H1 (cell line): ENCODE data around the gene CTNND2. TPM values are rescaled to one million over a fixed set of nuclear protein-coding genes. Genes with fewer than 3 reads are reported as not detected.
A peak's percentile ranks its signal among the peaks of the same experiment; 100 is the strongest.

Experiments
- CTCF ChIA-PET: fragments of 300-600 bp; sonication (Branson Sonifier 250); formaldehyde crosslinking; loops from one replicate; lab custom pipeline; 2021; ENCODE audit not compliant: partially characterized antibody; lab: Charles Lee
- POLR2A ChIA-PET: fragments of 300-600 bp; sonication (Branson Sonifier 250); formaldehyde crosslinking; loops from one replicate; lab custom pipeline; 2021; ENCODE audit warnings: inconsistent platforms; ENCODE audit not compliant: partially characterized antibody; lab: Charles Lee
- DNase-seq, 2 experiments: peaks; one replicate each; pipeline versions ENCODE4 v3.0.0 to v3.0.0-alpha.2; 2010 to 2022; ENCODE audit warnings: low spot score in 2 of 2, low read depth in 1 of 2, mixed read lengths in 1 of 2
- FAIRE-seq: peaks from 2 replicates; lab custom pipeline; 2011; peaks lifted over from hg19 to GRCh38; lab: Jason Lieb, UNC
- H2AFZ ChIP-seq: 2 replicates; pipeline ENCODE4 v1.8.1; 2012; ENCODE audit warnings: low read length, inconsistent platforms
- H2AK5ac ChIP-seq: 2 replicates; pipeline ENCODE4 v1.6.1; 2013; ENCODE audit warnings: low read depth, low read length
- H2BK120ac ChIP-seq: replicated peaks from 2 replicates; pipeline ENCODE3; 2013; ENCODE audit warnings: low read depth, low read length, inconsistent platforms
- H2BK12ac ChIP-seq: 2 replicates; pipeline ENCODE4 v1.6.1; 2013; ENCODE audit warnings: low read depth, low read length
- H2BK15ac ChIP-seq: 2 replicates; pipeline ENCODE4 v1.6.1; 2013; ENCODE audit warnings: low read length
- H2BK20ac ChIP-seq: 2 replicates; pipeline ENCODE4 v1.6.1; 2013; ENCODE audit warnings: low read length
- H2BK5ac ChIP-seq: 2 replicates; pipeline ENCODE4 v1.6.1; 2013; ENCODE audit warnings: low read depth, low read length
- H3K14ac ChIP-seq: 2 replicates; pipeline ENCODE4 v1.6.1; 2013; ENCODE audit warnings: inconsistent platforms; ENCODE audit not compliant: insufficient read length
- H3K18ac ChIP-seq: 2 replicates; pipeline ENCODE4 v1.6.1; 2013; ENCODE audit warnings: low read length; ENCODE audit errors: extremely low read depth
- H3K23ac ChIP-seq: 2 replicates; pipeline ENCODE4 v1.6.1; 2013; ENCODE audit warnings: inconsistent platforms; ENCODE audit not compliant: insufficient read length
- H3K23me2 ChIP-seq: 2 replicates; pipeline ENCODE4 v1.6.1; 2013; ENCODE audit warnings: low read depth, low read length
- H3K27ac ChIP-seq: 2 replicates; pipeline ENCODE4 v1.6.1; 2011; ENCODE audit warnings: low read depth, low read length, inconsistent platforms
- H3K27me3 ChIP-seq, 4 experiments: replicated peaks in 1 of 4; 1 replicate in 1 of 4; 2 replicates in 3 of 4; pipeline versions ENCODE4 v1.6.1 to v1.8.1; 2011 to 2013; ENCODE audit warnings: low read length in 3 of 4, mild to moderate bottlenecking in 3 of 4, inconsistent platforms in 2 of 4, mixed read lengths in 2 of 4, moderate library complexity in 1 of 4; ENCODE audit not compliant: control insufficient read depth in 3 of 4, insufficient read depth in 3 of 4; ENCODE audit errors: extremely low read depth in 1 of 4
- H3K36me3 ChIP-seq, 4 experiments: 2 replicates each; pipeline versions ENCODE4 v1.6.1 to v1.8.1; 2011 to 2013; ENCODE audit warnings: mild to moderate bottlenecking in 4 of 4, low read length in 3 of 4, moderate library complexity in 2 of 4, control low read depth in 1 of 4, inconsistent platforms in 1 of 4; ENCODE audit not compliant: insufficient read depth in 4 of 4, control insufficient read depth in 2 of 4
- H3K4ac ChIP-seq: replicated peaks from 2 replicates; pipeline ENCODE3; 2013; ENCODE audit warnings: low read length, low read depth, mixed read lengths, inconsistent platforms; ENCODE audit not compliant: insufficient read length
- H3K4me1 ChIP-seq, 4 experiments: replicated peaks in 1 of 4; 1 replicate in 1 of 4; 2 replicates in 3 of 4; pipeline versions ENCODE4 v1.6.1 to v1.8.1; 2011 to 2013; ENCODE audit warnings: low read length in 3 of 4, inconsistent platforms in 2 of 4, mixed read lengths in 1 of 4; ENCODE audit not compliant: insufficient read depth in 4 of 4, control insufficient read depth in 3 of 4
- H3K4me2 ChIP-seq, 2 experiments: 2 replicates each; pipeline versions ENCODE4 v1.6.1 to v1.8.1; 2011 to 2013; ENCODE audit warnings: low read depth in 2 of 2, low read length in 2 of 2, control low read depth in 1 of 2, inconsistent platforms in 1 of 2, mild to moderate bottlenecking in 1 of 2; ENCODE audit not compliant: insufficient read depth in 1 of 2
- H3K4me3 ChIP-seq, 4 experiments: fragments of 200-600, 300-600 bp in 1 of 4; sonication (generic), shearing (Covaris generic), sonication (Bioruptor Twin) in 1 of 4; 2 replicates each; pipeline versions ENCODE4 v1.5.1 to v1.8.1; 2011 to 2016; ENCODE audit warnings: low read length in 4 of 4, low read depth in 3 of 4, control low read depth in 2 of 4, inconsistent platforms in 2 of 4, mild to moderate bottlenecking in 2 of 4, mixed read lengths in 1 of 4, moderate library complexity in 1 of 4; ENCODE audit not compliant: insufficient read depth in 2 of 4; ENCODE audit errors: extremely low read depth in 1 of 4
- H3K56ac ChIP-seq: replicated peaks from 2 replicates; pipeline ENCODE3; 2013; ENCODE audit warnings: low read depth, mild to moderate bottlenecking, mixed read lengths, low read length, inconsistent platforms; ENCODE audit not compliant: insufficient read length
- H3K79me1 ChIP-seq: 2 replicates; pipeline ENCODE4 v1.6.1; 2013; ENCODE audit warnings: low read depth, low read length, control low read depth
- H3K79me2 ChIP-seq, 2 experiments: 2 replicates each; pipeline versions ENCODE4 v1.6.1 to v1.8.1; 2012 to 2013; ENCODE audit warnings: low read length in 2 of 2, mild to moderate bottlenecking in 2 of 2, inconsistent platforms in 1 of 2; ENCODE audit not compliant: insufficient read depth in 2 of 2, control insufficient read depth in 1 of 2
- H3K9ac ChIP-seq, 4 experiments: replicated peaks in 1 of 4; 1 replicate in 1 of 4; 2 replicates in 3 of 4; pipeline versions ENCODE4 v1.6.1 to v1.8.1; 2011 to 2013; ENCODE audit warnings: low read depth in 3 of 4, low read length in 3 of 4, control low read depth in 2 of 4, mild to moderate bottlenecking in 2 of 4, moderate library complexity in 2 of 4, inconsistent platforms in 1 of 4; ENCODE audit errors: extremely low read depth in 1 of 4
- H3K9me3 ChIP-seq, 2 experiments: 2 replicates each; pipeline versions ENCODE4 v1.6.1 to v1.8.1; 2012 to 2013; ENCODE audit warnings: mild to moderate bottlenecking in 2 of 2, moderate library complexity in 2 of 2, control low read depth in 1 of 2, inconsistent platforms in 1 of 2, low read depth in 1 of 2, low read length in 1 of 2, mixed read lengths in 1 of 2; ENCODE audit not compliant: insufficient read depth in 2 of 2
- H4K20me1 ChIP-seq, 2 experiments: replicated peaks in 1 of 2; 2 replicates each; pipeline versions ENCODE3 to v1.8.1; 2011 to 2013; ENCODE audit warnings: inconsistent platforms in 2 of 2, low read length in 2 of 2, mild to moderate bottlenecking in 1 of 2; ENCODE audit not compliant: insufficient read depth in 2 of 2, control insufficient read depth in 1 of 2
- H4K5ac ChIP-seq: 2 replicates; pipeline ENCODE4 v1.6.1; 2013; ENCODE audit warnings: low read length, low read depth, mixed read lengths, inconsistent platforms; ENCODE audit not compliant: insufficient read length
- H4K8ac ChIP-seq: 2 replicates; pipeline ENCODE4 v1.8.0; 2013; ENCODE audit warnings: mild to moderate bottlenecking, moderate library complexity, low read length, inconsistent platforms; ENCODE audit not compliant: insufficient read depth; ENCODE audit errors: extremely low read depth
- H4K91ac ChIP-seq: replicated peaks from 2 replicates; pipeline ENCODE3; 2013; ENCODE audit warnings: low read length, mixed read lengths, inconsistent platforms; ENCODE audit not compliant: insufficient read length
- ASH2L ChIP-seq: fragments of 200-600, 300-600 bp; sonication (generic); IDR thresholded peaks from one replicate; pipeline ENCODE4 v1.7.1; 2017; ENCODE audit warnings: low read length
- BCL11A ChIP-seq, 2 experiments: IDR thresholded peaks; one replicate each; pipeline ENCODE4 v1.6.1; 2011; ENCODE audit warnings: low read depth in 2 of 2, low read length in 2 of 2, mild to moderate bottlenecking in 2 of 2
- CREB1 ChIP-seq: IDR thresholded peaks from 2 replicates; pipeline ENCODE4 v1.6.1; 2012; ENCODE audit warnings: inconsistent platforms
- KDM5A ChIP-seq: fragments of 200-600 bp; IDR thresholded peaks from 2 replicates; pipeline ENCODE4 v1.7.1; 2012; ENCODE audit warnings: mild to moderate bottlenecking, low read length, inconsistent platforms, mixed read lengths
- POU5F1 ChIP-seq: IDR thresholded peaks from 2 replicates; pipeline ENCODE4 v1.6.1; 2011; ENCODE audit warnings: low read depth, mild to moderate bottlenecking, low read length, moderate library complexity
- SIX5 ChIP-seq: IDR thresholded peaks from 2 replicates; pipeline ENCODE4 v1.6.1; 2011; ENCODE audit warnings: mild to moderate bottlenecking, low read depth, low read length
- TBP ChIP-seq: IDR thresholded peaks from 2 replicates; pipeline ENCODE4 v1.6.1; 2011; ENCODE audit warnings: low read depth, low read length, improper control_type of control experiment
- YY1 ChIP-seq: IDR thresholded peaks from 2 replicates; pipeline ENCODE4 v1.6.1; 2011; ENCODE audit warnings: low read depth, mild to moderate bottlenecking, low read length
- ZNF274 ChIP-seq: IDR thresholded peaks from 2 replicates; pipeline ENCODE4 v1.7.0; 2012; ENCODE audit warnings: low read length, borderline replicate concordance; ENCODE audit errors: extremely low read depth
- WGBS, 2 experiments: shearing (Covaris generic) in 1 of 2; methylation state at CpG; one replicate each; pipeline versions ENCODE4 v1.1.6 to v1.1.7; 2013 to 2015; ENCODE audit warnings: low lambda C conversion rate in 2 of 2, mixed read lengths in 2 of 2, inconsistent platforms in 1 of 2, low coverage in 1 of 2, missing lambda C conversion rate in 1 of 2; ENCODE audit not compliant: insufficient replicate concordance in 2 of 2, insufficient coverage in 1 of 2, insufficient read length in 1 of 2; ENCODE audit errors: extremely low coverage in 1 of 2, missing lambda C conversion rate in 1 of 2; 5-methylcytosine and 5-hydroxymethylcytosine counted together
- polyA plus RNA-seq, 7 experiments: library from polyadenylated mRNA; depleted of rRNA in 3 of 7; stranded (reverse) in 5 of 7; unstranded in 2 of 7; fragments of >200 nt in 5 of 7; fragments of 200-250 nt in 2 of 7; gene quantifications; 1 replicate in 5 of 7; 2 replicates in 1 of 7; 4 replicates in 1 of 7; pipeline versions ENCODE4 v1.2.1 to v1.2.3, GENCODE V29; 2011 to 2013; ENCODE audit warnings: missing spikeins in 2 of 7, mixed read lengths in 2 of 7
- total RNA-seq: library from RNA; stranded (reverse); fragmentation: NEBNext Ultra II Directional; extraction: Animal tissue kit (Norgen Biotek cat#: 25700); gene quantifications from 2 replicates; pipeline ENCODE4 v1.2.1, GENCODE V29; 2021

Gene CTNND2
- total and polyA plus RNA-seq, 2 of the 8 experiments (the other 6 are each of a cell fraction or from before 2014, with no cell fraction given): 7.4 to 14.2 TPM

GRCh38 chr5:10988622-10989021 is 915.6 kb downstream of the CTNND2 start:
- H2BK20ac ChIP-seq: no peak overlapping the region
- no peak overlapping the region for H2AK5ac ChIP-seq
- no peak overlapping the region for H3K14ac ChIP-seq
- H3K56ac ChIP-seq: no peak overlapping the region
- H2BK15ac ChIP-seq: no peak overlapping the region
- H3K4me1 ChIP-seq: peaks cover 0 to 7% (median 0%) of the 10 kb centered on the region in 4 experiments; a peak in 3 of 7 replicates
- no peaks in the 10 kb centered on the region for H3K79me2 ChIP-seq
- H3K9me3 ChIP-seq: no peaks in the 10 kb centered on the region
- H3K27me3 ChIP-seq: no peaks in the 10 kb centered on the region
- ChIA-PET POLR2A (interaction anchor here (1.9 kb wide), 1 partner anchor 10 kb away, joined by 4 read pairs; no protein-coding TSS in a partner anchor), CTCF (interaction anchor here (0.6 to 3.9 kb wide), 54 partner anchors 10 to 1030 kb away, joined by 3 to 35 read pairs (median 4); no protein-coding TSS in a partner anchor)
- DNase-seq (no peak), FAIRE-seq (no peak)
- no peak overlapping the region for H3K9ac ChIP-seq
- H3K4me2 ChIP-seq: no peak overlapping the region
- no peak overlapping the region for H3K4ac ChIP-seq
- H3K4me3 ChIP-seq: peak overlapping the region in 1 of 4 experiments; percentile 20; a peak in 1 of 8 replicates
- no peak overlapping the region for H4K91ac ChIP-seq
- peak overlapping the region; percentile 67; the same call in 1 of the 2 replicates for H2AFZ ChIP-seq
- WGBS, 2 experiments: 82% methylated on average over 2 of the region's 2 CpGs; no CpG with 5 or more reads in 1 of the 2 experiments
- H3K23me2 ChIP-seq: no peaks in the 10 kb centered on the region
- no peak overlapping the region for H2BK5ac ChIP-seq
- H3K36me3 ChIP-seq: no peaks in the 10 kb centered on the region
- no peaks in the 10 kb centered on the region for H4K20me1 ChIP-seq
- no peak overlapping the region for H2BK12ac ChIP-seq
- H3K18ac ChIP-seq: no peak overlapping the region
- no peak overlapping the region for H2BK120ac ChIP-seq
- H3K27ac ChIP-seq: no peak overlapping the region
- H4K8ac ChIP-seq: no peak overlapping the region
- H4K5ac ChIP-seq: no peak overlapping the region
- H3K79me1 ChIP-seq: no peaks in the 10 kb centered on the region
- H3K23ac ChIP-seq: no peak overlapping the region
- TF ChIP-seq ZNF274: no peak
- no peak for TF ChIP-seq ASH2L
- no peak for TF ChIP-seq BCL11A (IDR thresholded peaks at IDR 0.05; ENCODE audit: low read depth in 2 of 2, low read length in 2 of 2)
- TF ChIP-seq KDM5A: no peak
- TF ChIP-seq SIX5: no peak
- TF ChIP-seq POU5F1: no peak
- TF ChIP-seq TBP: no peak
- TF ChIP-seq CREB1: no peak
- TF ChIP-seq YY1: no peak
